ENCODE measurements around the gene DDX5. TPM values are rescaled to one million over a fixed set of nuclear protein-coding genes. Genes with fewer than 3 reads are reported as not detected.

DDX5 gene
- total and polyA plus RNA-seq, 2 of the 13 experiments (the other 11 are each of a cell fraction or from before 2014, with no cell fraction given): 503 to 684 TPM

GRCh38 chr17:64505340-64506200 lies 519 bp downstream of the DDX5 start (continued):
- no peak for TF ChIP-seq ZNF407 (CRISPR knock-in tag; IDR thresholded peaks at IDR 0.05; ENCODE audit: not compliant biosample characterization)
- no peak; the same call in none of the 2 replicates for TF ChIP-seq KLF15 (CRISPR knock-in tag; IDR thresholded peaks at IDR 0.05; ENCODE audit: borderline replicate concordance)
- no peak; the same call in 1 of the 2 replicates for TF ChIP-seq ZBTB37 (CRISPR knock-in tag; IDR thresholded peaks at IDR 0.05)
- no peak for TF ChIP-seq ZNF619 (CRISPR knock-in tag; IDR thresholded peaks at IDR 0.05)
- TF ChIP-seq ZNF30 (CRISPR knock-in tag; IDR thresholded peaks at IDR 0.05): no peak
- TF ChIP-seq ZNF564 (CRISPR knock-in tag; IDR thresholded peaks at IDR 0.05): no peak; the same call in 1 of the 2 replicates
- TF ChIP-seq MXD3 (CRISPR knock-in tag; IDR thresholded peaks at IDR 0.05): peak; percentile 75; the same call in 1 of the 2 replicates
- no peak for TF ChIP-seq SRF (IDR thresholded peaks at IDR 0.05; ENCODE audit: low read depth, low read length)
- TF ChIP-seq POGK (CRISPR knock-in tag; conservative IDR thresholded peaks at IDR 0.05): no peak
- TF ChIP-seq, protein P1, sequence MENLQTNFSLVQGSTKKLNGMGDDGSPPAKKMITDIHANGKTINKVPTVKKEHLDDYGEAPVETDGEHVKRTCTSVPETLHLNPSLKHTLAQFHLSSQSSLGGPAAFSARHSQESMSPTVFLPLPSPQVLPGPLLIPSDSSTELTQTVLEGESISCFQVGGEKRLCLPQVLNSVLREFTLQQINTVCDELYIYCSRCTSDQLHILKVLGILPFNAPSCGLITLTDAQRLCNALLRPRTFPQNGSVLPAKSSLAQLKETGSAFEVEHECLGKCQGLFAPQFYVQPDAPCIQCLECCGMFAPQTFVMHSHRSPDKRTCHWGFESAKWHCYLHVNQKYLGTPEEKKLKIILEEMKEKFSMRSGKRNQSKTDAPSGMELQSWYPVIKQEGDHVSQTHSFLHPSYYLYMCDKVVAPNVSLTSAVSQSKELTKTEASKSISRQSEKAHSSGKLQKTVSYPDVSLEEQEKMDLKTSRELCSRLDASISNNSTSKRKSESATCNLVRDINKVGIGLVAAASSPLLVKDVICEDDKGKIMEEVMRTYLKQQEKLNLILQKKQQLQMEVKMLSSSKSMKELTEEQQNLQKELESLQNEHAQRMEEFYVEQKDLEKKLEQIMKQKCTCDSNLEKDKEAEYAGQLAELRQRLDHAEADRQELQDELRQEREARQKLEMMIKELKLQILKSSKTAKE (CRISPR knock-in tag; IDR thresholded peaks at IDR 0.05; ENCODE audit: borderline replicate concordance): no peak
- peak; percentile 56; the same call in 1 of the 2 replicates for TF ChIP-seq HINFP (CRISPR knock-in tag; IDR thresholded peaks at IDR 0.05; ENCODE audit: low read depth)

All from HepG2 (cell line).